HepG2 (cell line): ENCODE measurements around the gene OXSM. TPM values are rescaled to one million over a fixed set of nuclear protein-coding genes. Genes with fewer than 3 reads are reported as not detected.

Source experiments
- CAMTA2 ChIP-seq: sonication (generic); formaldehyde crosslinking; IDR thresholded peaks from 2 replicates; pipeline ENCODE4 v1.4.0; 2020; ENCODE audit warnings: mild to moderate bottlenecking, missing genetic modification reagents, borderline replicate concordance
- GMEB1 ChIP-seq: sonication (generic); formaldehyde crosslinking; IDR thresholded peaks from 2 replicates; pipeline ENCODE4 v1.5.1; 2020; ENCODE audit warnings: missing genetic modification reagents, mild to moderate bottlenecking, borderline replicate concordance
- JUND ChIP-seq: sonication (generic); formaldehyde crosslinking; IDR thresholded peaks from 2 replicates; pipeline ENCODE4 v1.8.0; 2022; ENCODE audit warnings: mild to moderate bottlenecking, missing genetic modification reagents
- MBNL3 ChIP-seq: fragments of 250-450 bp; sonication (Bioruptor Pico); conservative IDR thresholded peaks from 2 replicates; pipeline ENCODE4 v1.8.0; 2022; ENCODE audit warnings: mild to moderate bottlenecking, inconsistent platforms
- SMYD3 ChIP-seq: sonication (generic); formaldehyde crosslinking; IDR thresholded peaks from 2 replicates; pipeline ENCODE4 v1.8.1; 2023; ENCODE audit warnings: mild to moderate bottlenecking, missing genetic modification reagents
- TCF12 ChIP-seq, 2 experiments: fragments of 450-650 bp in 1 of 2; sonication (generic) in 1 of 2; formaldehyde crosslinking in 1 of 2; IDR thresholded peaks; 2 replicates each; pipeline versions ENCODE4 v1.6.1 to v1.8.0; 2017 to 2022; ENCODE audit warnings: antibody characterized with exemption in 1 of 2, mild to moderate bottlenecking in 1 of 2, missing genetic modification reagents in 1 of 2, moderate library complexity in 1 of 2
- TCF7L2 ChIP-seq: IDR thresholded peaks from 2 replicates; pipeline ENCODE4 v1.6.1; 2011; ENCODE audit warnings: mild to moderate bottlenecking, low read depth, low read length, moderate library complexity
- TRIM22 ChIP-seq: fragments of 450-650 bp; IDR thresholded peaks from 2 replicates; pipeline ENCODE4 v1.6.1; 2017
- U2AF1 ChIP-seq: fragments of 200-400 bp; formaldehyde crosslinking; optimal IDR thresholded peaks from 2 replicates; pipeline ENCODE3; 2017; ENCODE audit warnings: mild to moderate bottlenecking, low read depth, low read length
- YEATS4 ChIP-seq: sonication (generic); formaldehyde crosslinking; IDR thresholded peaks from 2 replicates; pipeline ENCODE4 v1.4.0; 2020; ENCODE audit warnings: missing genetic modification reagents, borderline replicate concordance
- ZBTB21 ChIP-seq: sonication (generic); formaldehyde crosslinking; IDR thresholded peaks from 2 replicates; pipeline ENCODE4 v1.4.0; 2020; ENCODE audit warnings: missing genetic modification reagents
- ZBTB38 ChIP-seq: sonication (generic); formaldehyde crosslinking; IDR thresholded peaks from 2 replicates; pipeline ENCODE4 v1.5.1; 2020; ENCODE audit warnings: mild to moderate bottlenecking, missing genetic modification reagents
- ZFYVE20 ChIP-seq: sonication (generic); formaldehyde crosslinking; IDR thresholded peaks from 2 replicates; pipeline ENCODE4 v1.8.0; 2023; ENCODE audit warnings: low read depth, mild to moderate bottlenecking, moderate library complexity, missing genetic modification reagents, borderline replicate concordance
- ZKSCAN5 ChIP-seq: sonication (generic); formaldehyde crosslinking; IDR thresholded peaks from 2 replicates; pipeline ENCODE4 v1.5.1; 2020; ENCODE audit warnings: mild to moderate bottlenecking, missing genetic modification reagents
- ZNF232 ChIP-seq: sonication (generic); formaldehyde crosslinking; IDR thresholded peaks from 2 replicates; pipeline ENCODE4 v1.4.0; 2020; ENCODE audit warnings: missing genetic modification reagents, borderline replicate concordance
- ZNF549 ChIP-seq: sonication (generic); formaldehyde crosslinking; IDR thresholded peaks from 2 replicates; pipeline ENCODE4 v1.5.0; 2020; ENCODE audit warnings: missing genetic modification reagents
- ZNF574 ChIP-seq: sonication (generic); formaldehyde crosslinking; IDR thresholded peaks from 2 replicates; pipeline ENCODE4 v1.4.0; 2020; ENCODE audit warnings: missing genetic modification reagents
- ZNF670 ChIP-seq: sonication (generic); formaldehyde crosslinking; IDR thresholded peaks from 2 replicates; pipeline ENCODE4 v1.8.0; 2022; ENCODE audit warnings: mild to moderate bottlenecking, missing genetic modification reagents, borderline replicate concordance
- ZXDC ChIP-seq: sonication (generic); formaldehyde crosslinking; IDR thresholded peaks from 2 replicates; pipeline ENCODE4 v1.5.0; 2020; ENCODE audit warnings: mild to moderate bottlenecking, missing genetic modification reagents
- polyA plus RNA-seq, 8 experiments: library from polyadenylated mRNA; depleted of rRNA in 3 of 8; stranded (reverse) in 7 of 8; unstranded in 1 of 8; fragments of >200 nt; fragmentation: Illumina TruSeq in 4 of 8; extraction: Trizol in 4 of 8; gene quantifications; 2 replicates each; pipeline versions ENCODE4 v1.2.1 to v1.2.3, GENCODE V29; 2011 to 2016; ENCODE audit warnings: low read depth in 4 of 8, missing spikeins in 1 of 8, mixed read lengths in 1 of 8; ENCODE audit not compliant: insufficient read depth in 1 of 8
- total RNA-seq, 5 experiments: library from RNA; depleted of rRNA; stranded (reverse); fragments of >200 nt; fragmentation: Illumina TruSeq; extraction: Trizol; gene quantifications; 2 replicates each; pipeline ENCODE4 v1.2.3, GENCODE V29; 2016; ENCODE audit warnings: low read depth in 1 of 5

The OXSM gene
- total and polyA plus RNA-seq, 2 of the 13 experiments (the other 11 are each of a cell fraction or from before 2014, with no cell fraction given): 18.2 to 34.4 TPM

- TF ChIP-seq ZNF670 (peak; percentile 64; the same call in 1 of the 2 replicates), JUND (no peak), ZXDC (peak; percentile 96), ZBTB21 (0 out of 2 replicates have a peak, but pooled peaks have one; percentile 66), MBNL3 (no peak), CAMTA2 (CRISPR knock-in tag) (no peak), ZNF549 (CRISPR knock-in tag) (no peak), TCF7L2 (no peak), ZFYVE20 (CRISPR knock-in tag) (no peak), YEATS4 (CRISPR knock-in tag) (peak; percentile 93; the same call in 1 of the 2 replicates), SMYD3 (peak; percentile 75), ZKSCAN5 (no peak; the same call in 1 of the 2 replicates), GMEB1 (CRISPR knock-in tag) (peak; percentile 99), U2AF1 (no peak), ZNF574 (CRISPR knock-in tag) (peak; percentile 91), ZBTB38 (peak; percentile 96), TCF12 (IDR thresholded peaks at IDR 0.05) (no peak), TCF12 (CRISPR knock-in tag; IDR thresholded peaks at IDR 0.05) (0 out of 2 replicates have a peak, but pooled peaks have one; percentile 34), TRIM22 (no peak), ZNF232 (peak; percentile 72)
Measured at GRCh38 chr3:25789596-25790556, at the start of gene OXSM (continued).
